ENCODE measurements around the gene FKBP1B. TPM values are rescaled to one million over a fixed set of nuclear protein-coding genes. Genes with fewer than 3 reads are reported as not detected.
"Not testable (repeated sequence)": the region's sequence is repeated elsewhere in the genome, so short reads cannot be mapped to it uniquely, and the experiment has no call there.

Gene FKBP1B
- total RNA-seq, 1 donor from 2014 or later = not detected

GRCh38 chr2:24022324-24022974, 27.1 kb upstream of the FKBP1B start:
- no peak for DNase-seq (ENCODE audit: low spot score)

GRCh38 chr2:24022975-24023575, 26.5 kb upstream of the FKBP1B start:
- DNase-seq (ENCODE audit: low spot score) = no peak

GRCh38 chr2:24024018-24024417, 25.5 kb upstream of the FKBP1B start:
- DNase-seq (ENCODE audit: low spot score) = no peak

GRCh38 chr2:24024996-24025663, 24.4 kb upstream of the FKBP1B start:
- no peak for DNase-seq (ENCODE audit: low spot score)

GRCh38 chr2:24026233-24026632, 23.3 kb upstream of the FKBP1B start:
- no peak for DNase-seq (ENCODE audit: low spot score)

GRCh38 chr2:24038786-24039499, 10.6 kb upstream of the FKBP1B start:
- DNase-seq (ENCODE audit: low spot score) = no peak

GRCh38 chr2:24040511-24040910, 9.0 kb upstream of the FKBP1B start:
- no peak for DNase-seq (ENCODE audit: low spot score)

GRCh38 chr2:24043133-24043532, 6.4 kb upstream of the FKBP1B start:
- DNase-seq (ENCODE audit: low spot score) = not testable (repeated sequence)

- DNase-seq (ENCODE audit: low spot score) = no peak
Observed at GRCh38 chr2:24045511-24046508, 3.7 kb upstream of the FKBP1B start.

- DNase-seq (ENCODE audit: low spot score) = no peak
Observed at GRCh38 chr2:24046599-24046929, 3.0 kb upstream of the FKBP1B start.

- DNase-seq (ENCODE audit: low spot score) = peak; percentile 99
Observed at GRCh38 chr2:24046930-24047702, 2.4 kb upstream of the FKBP1B start, which contains the start of gene WDCP. Gene WDCP (minus strand): TSS chr2:24047391. CDS start chr2:24039494, 7,897 bp downstream.

- no peak for DNase-seq (ENCODE audit: low spot score)
Observed at GRCh38 chr2:24047703-24048033, 1.9 kb upstream of the FKBP1B start.

- DNase-seq (ENCODE audit: low spot score) = no peak
Observed at GRCh38 chr2:24048769-24049484, 614 bp upstream of the FKBP1B start.

- DNase-seq (ENCODE audit: low spot score) = peak; percentile 22
Observed at GRCh38 chr2:24050041-24050979, 769 bp downstream of the FKBP1B start.

- DNase-seq (ENCODE audit: low spot score) = no peak
Observed at GRCh38 chr2:24051833-24052232, 2.3 kb downstream of the FKBP1B start.

GRCh38 chr2:24052951-24053350, 3.4 kb downstream of the FKBP1B start:
- DNase-seq (ENCODE audit: low spot score) = no peak

- no peak for DNase-seq (ENCODE audit: low spot score)
Observed at GRCh38 chr2:24054366-24055010, 4.9 kb downstream of the FKBP1B start.

- DNase-seq (ENCODE audit: low spot score) = no peak
Observed at GRCh38 chr2:24055750-24056149, 6.2 kb downstream of the FKBP1B start.

All from umbilical cord (tissue), 2 donors.